ENCODE data around the gene UNC5B.

Gene UNC5B

GRCh38 chr10:71265618-71266146 is 53.3 kb downstream of the UNC5B start:
- Histone ChIP-seq H3K4me1 (ENCODE audit: insufficient read depth, poor library complexity, severe bottlenecking) (peaks cover 19% of the 10 kb centered on the region), H3K27me3 (ENCODE audit: insufficient read depth, poor library complexity, severe bottlenecking) (no peaks in the 10 kb centered on the region), H3K36me3 (ENCODE audit: low read depth) (no peaks in the 10 kb centered on the region), H3K4me3 (ENCODE audit: severe bottlenecking) (no peak overlapping the region), H3K27ac (ENCODE audit: poor library complexity, severe bottlenecking) (no peak overlapping the region), H3K9me3 (ENCODE audit: severe bottlenecking) (no peaks in the 10 kb centered on the region)
- TF ChIP-seq, protein P1, sequence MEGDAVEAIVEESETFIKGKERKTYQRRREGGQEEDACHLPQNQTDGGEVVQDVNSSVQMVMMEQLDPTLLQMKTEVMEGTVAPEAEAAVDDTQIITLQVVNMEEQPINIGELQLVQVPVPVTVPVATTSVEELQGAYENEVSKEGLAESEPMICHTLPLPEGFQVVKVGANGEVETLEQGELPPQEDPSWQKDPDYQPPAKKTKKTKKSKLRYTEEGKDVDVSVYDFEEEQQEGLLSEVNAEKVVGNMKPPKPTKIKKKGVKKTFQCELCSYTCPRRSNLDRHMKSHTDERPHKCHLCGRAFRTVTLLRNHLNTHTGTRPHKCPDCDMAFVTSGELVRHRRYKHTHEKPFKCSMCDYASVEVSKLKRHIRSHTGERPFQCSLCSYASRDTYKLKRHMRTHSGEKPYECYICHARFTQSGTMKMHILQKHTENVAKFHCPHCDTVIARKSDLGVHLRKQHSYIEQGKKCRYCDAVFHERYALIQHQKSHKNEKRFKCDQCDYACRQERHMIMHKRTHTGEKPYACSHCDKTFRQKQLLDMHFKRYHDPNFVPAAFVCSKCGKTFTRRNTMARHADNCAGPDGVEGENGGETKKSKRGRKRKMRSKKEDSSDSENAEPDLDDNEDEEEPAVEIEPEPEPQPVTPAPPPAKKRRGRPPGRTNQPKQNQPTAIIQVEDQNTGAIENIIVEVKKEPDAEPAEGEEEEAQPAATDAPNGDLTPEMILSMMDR (IDR thresholded peaks at IDR 0.05; ENCODE audit: poor library complexity, severe bottlenecking) = no peak
- no peak for ATAC-seq (ENCODE audit: low read depth)
- DNase-seq (ENCODE audit: low spot score) = no peak

- no peak overlapping the region for H3K4me3 ChIP-seq (ENCODE audit: severe bottlenecking)
- no peak for DNase-seq (ENCODE audit: low spot score)
- peaks cover 14% of the 10 kb centered on the region for H3K4me1 ChIP-seq (ENCODE audit: insufficient read depth, poor library complexity, severe bottlenecking)
- H3K36me3 ChIP-seq (ENCODE audit: low read depth) = no peaks in the 10 kb centered on the region
- peak; percentile 57 for ATAC-seq (ENCODE audit: low read depth)
- no peaks in the 10 kb centered on the region for H3K9me3 ChIP-seq (ENCODE audit: severe bottlenecking)
- TF ChIP-seq, protein P1 (IDR thresholded peaks at IDR 0.05; ENCODE audit: poor library complexity, severe bottlenecking) = no peak
- H3K27me3 ChIP-seq (ENCODE audit: insufficient read depth, poor library complexity, severe bottlenecking) = no peaks in the 10 kb centered on the region
- no peak overlapping the region for H3K27ac ChIP-seq (ENCODE audit: poor library complexity, severe bottlenecking)
These were observed 54.0 kb downstream of the UNC5B start for GRCh38 chr10:71266147-71266917.

DNA sequence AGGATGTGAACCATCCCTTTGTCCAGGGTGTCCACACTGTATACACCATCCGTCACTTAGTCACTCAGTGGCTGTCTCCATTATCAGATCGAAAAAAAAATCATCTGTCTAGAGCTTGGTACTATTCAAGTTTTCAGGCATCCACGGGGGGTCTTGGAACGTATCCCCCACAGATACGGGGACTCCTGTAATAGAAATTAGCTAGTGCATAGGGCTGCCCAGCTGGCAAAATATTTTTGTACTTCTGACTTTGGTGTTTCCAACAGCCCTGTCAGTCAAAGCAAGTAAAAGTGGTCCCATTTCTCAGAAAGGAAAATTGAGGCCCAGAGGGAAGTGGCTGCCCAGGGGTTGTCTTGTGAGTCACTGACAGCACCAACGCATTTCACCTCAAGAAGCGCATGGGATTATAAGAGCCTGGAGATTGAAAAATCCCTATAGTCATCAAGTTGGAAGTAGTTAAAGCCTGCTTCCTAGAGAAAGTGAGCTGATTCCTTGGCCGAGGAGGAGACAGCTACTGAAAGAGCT is 54.6 kb downstream of the UNC5B start:
- Histone ChIP-seq H3K36me3 (ENCODE audit: low read depth) (no peaks in the 10 kb centered on the region), H3K9me3 (ENCODE audit: severe bottlenecking) (no peaks in the 10 kb centered on the region), H3K4me3 (ENCODE audit: severe bottlenecking) (no peak overlapping the region), H3K27me3 (ENCODE audit: insufficient read depth, poor library complexity, severe bottlenecking) (no peaks in the 10 kb centered on the region), H3K4me1 (ENCODE audit: insufficient read depth, poor library complexity, severe bottlenecking) (peaks cover 12% of the 10 kb centered on the region), H3K27ac (ENCODE audit: poor library complexity, severe bottlenecking) (no peak overlapping the region)
- DNase-seq (ENCODE audit: low spot score) (no peak), ATAC-seq (ENCODE audit: low read depth) (no peak)
- TF ChIP-seq, protein P1 (IDR thresholded peaks at IDR 0.05; ENCODE audit: poor library complexity, severe bottlenecking) = no peak

DNA sequence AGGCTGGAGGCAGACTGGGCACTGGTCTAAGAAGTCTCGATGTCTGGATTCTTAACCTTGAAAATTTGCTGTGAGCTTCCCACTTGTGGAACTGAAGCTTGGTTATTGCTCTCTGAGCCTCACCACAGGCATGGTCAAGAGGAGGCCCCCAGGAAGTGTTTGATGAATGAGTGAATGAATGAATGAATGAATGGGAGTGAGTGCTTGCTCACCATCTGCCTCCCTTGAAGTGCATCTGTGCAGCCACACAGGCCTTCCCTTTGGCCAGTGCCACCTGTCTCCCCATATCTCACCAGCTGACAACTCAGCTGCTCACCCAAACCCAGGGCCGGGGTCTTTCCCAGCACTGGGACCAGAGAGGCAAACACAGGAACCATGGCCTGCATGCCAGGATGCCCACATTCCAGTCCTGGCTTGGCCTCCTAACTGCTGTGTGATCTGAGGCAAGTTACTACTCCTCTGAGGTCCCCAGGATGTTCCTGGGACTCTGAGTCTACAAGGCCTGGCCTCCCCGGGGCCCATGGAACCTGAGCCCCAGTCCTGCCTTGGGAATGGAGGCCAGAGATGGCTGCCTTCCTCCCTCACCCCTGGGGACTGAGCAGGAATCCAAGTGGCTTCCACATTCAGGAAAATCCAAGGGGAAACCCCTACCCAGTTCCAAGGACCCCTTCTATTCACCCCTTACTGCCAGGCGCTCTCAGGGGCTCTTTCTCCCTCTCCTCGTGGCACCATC is 55.3 kb downstream of the UNC5B start:
- Histone ChIP-seq H3K27me3 (ENCODE audit: insufficient read depth, poor library complexity, severe bottlenecking) (no peaks in the 10 kb centered on the region), H3K36me3 (ENCODE audit: low read depth) (no peaks in the 10 kb centered on the region), H3K4me1 (ENCODE audit: insufficient read depth, poor library complexity, severe bottlenecking) (peaks cover 12% of the 10 kb centered on the region), H3K4me3 (ENCODE audit: severe bottlenecking) (no peak overlapping the region), H3K9me3 (ENCODE audit: severe bottlenecking) (no peaks in the 10 kb centered on the region), H3K27ac (ENCODE audit: poor library complexity, severe bottlenecking) (no peak overlapping the region)
- ATAC-seq (ENCODE audit: low read depth) = no peak
- TF ChIP-seq, protein P1 (IDR thresholded peaks at IDR 0.05; ENCODE audit: poor library complexity, severe bottlenecking) = no peak
- no peak for DNase-seq (ENCODE audit: low spot score)

Measured in RWPE2 (cell line).